ENCODE data around the gene LHX6. TPM values are rescaled to one million over a fixed set of nuclear protein-coding genes. Genes with fewer than 3 reads are reported as not detected.

LHX6 gene
- total and polyA plus RNA-seq, 2 of the 13 experiments (the other 11 are each of a cell fraction or from before 2014, with no cell fraction given) = 1.1 to 1.3 TPM

- peak; percentile 98; the same call in 1 of the 2 replicates for TF ChIP-seq ZNF761 (CRISPR knock-in tag; conservative IDR thresholded peaks at IDR 0.05)
- no peak for TF ChIP-seq GPBP1L1 (CRISPR knock-in tag; IDR thresholded peaks at IDR 0.05)
- TF ChIP-seq ELF3 (CRISPR knock-in tag; IDR thresholded peaks at IDR 0.05) = peak; percentile 81
- peak; percentile 100 for TF ChIP-seq ZNF883 (CRISPR knock-in tag; IDR thresholded peaks at IDR 0.05; ENCODE audit: not compliant biosample characterization)
- TF ChIP-seq IRX3 (CRISPR knock-in tag; IDR thresholded peaks at IDR 0.05; ENCODE audit: borderline replicate concordance, low read depth) = peak; percentile 98
- peak; percentile 69 for TF ChIP-seq DR1 (CRISPR knock-in tag; IDR thresholded peaks at IDR 0.05)
- peak; percentile 93; the same call in 1 of the 2 replicates for TF ChIP-seq SMAD1 (CRISPR knock-in tag; IDR thresholded peaks at IDR 0.05; ENCODE audit: borderline replicate concordance, low read depth)
- no peak for TF ChIP-seq CHD2 (IDR thresholded peaks at IDR 0.05; ENCODE audit: low read depth, low read length)
- 0 out of 2 replicates have a peak, but pooled peaks have one; percentile 50 for TF ChIP-seq GTF3A (CRISPR knock-in tag; conservative IDR thresholded peaks at IDR 0.05)
- no peak for TF ChIP-seq ZNF615 (CRISPR knock-in tag; IDR thresholded peaks at IDR 0.05; ENCODE audit: borderline replicate concordance)
- peak; percentile 87; the same call in 1 of the 2 replicates for TF ChIP-seq ZNF839 (CRISPR knock-in tag; IDR thresholded peaks at IDR 0.05; ENCODE audit: borderline replicate concordance)
- TF ChIP-seq NFRKB (IDR thresholded peaks at IDR 0.05) = no peak
- peak; percentile 93; the same call in 1 of the 2 replicates for TF ChIP-seq ZSCAN12 (CRISPR knock-in tag; IDR thresholded peaks at IDR 0.05)
- TF ChIP-seq THAP11 (CRISPR knock-in tag; IDR thresholded peaks at IDR 0.05) = peak; percentile 91
- TF ChIP-seq YEATS2 (CRISPR knock-in tag; IDR thresholded peaks at IDR 0.05; ENCODE audit: borderline replicate concordance) = peak; percentile 96
- TF ChIP-seq ZNF276 (CRISPR knock-in tag; IDR thresholded peaks at IDR 0.05; ENCODE audit: low read depth) = peak; percentile 98
- TF ChIP-seq NFKBIZ (CRISPR knock-in tag; IDR thresholded peaks at IDR 0.05) = 0 out of 2 replicates have a peak, but pooled peaks have one; percentile 10
- TF ChIP-seq STAG1 (CRISPR knock-in tag; IDR thresholded peaks at IDR 0.05) = no peak; the same call in 1 of the 2 replicates
- TF ChIP-seq MXD3 (CRISPR knock-in tag; IDR thresholded peaks at IDR 0.05) = peak; percentile 98
- TF ChIP-seq HNF1B (CRISPR knock-in tag; IDR thresholded peaks at IDR 0.05) = peak; percentile 63; the same call in 1 of the 2 replicates
- no peak for TF ChIP-seq AGO1 (IDR thresholded peaks at IDR 0.05; ENCODE audit: low read depth, low read length, poor library complexity, severe bottlenecking)
- TF ChIP-seq ZNF264 (CRISPR knock-in tag; IDR thresholded peaks at IDR 0.05) = peak; percentile 27; the same call in 1 of the 2 replicates
Observed at GRCh38 chr9:122264360-122265148, 35.8 kb upstream of the LHX6 start, which contains the start of the genes MRRF and RBM18 (continued).

All from HepG2 (cell line).